Stimulated activated CD8-positive, alpha-beta memory T cell treated with anti-CD3 and anti-CD28 coated beads, Interleukin-12 subunit alpha, Interleukin-12 subunit beta, amount 100 ng/mL, for 24 hours (primary cell): ENCODE data around the gene ZNF536.

ENCODE experiments used
- DNase-seq: peaks from one replicate; pipeline ENCODE4 v3.0.0-alpha.2; 2020; ENCODE audit errors: extremely low read depth

The ZNF536 gene

GRCh38 chr19:30529876-30530275 lies 157.7 kb downstream of the ZNF536 start:
- no peak for DNase-seq

GRCh38 chr19:30530751-30531150 lies 158.6 kb downstream of the ZNF536 start:
- DNase-seq: no peak

DNA sequence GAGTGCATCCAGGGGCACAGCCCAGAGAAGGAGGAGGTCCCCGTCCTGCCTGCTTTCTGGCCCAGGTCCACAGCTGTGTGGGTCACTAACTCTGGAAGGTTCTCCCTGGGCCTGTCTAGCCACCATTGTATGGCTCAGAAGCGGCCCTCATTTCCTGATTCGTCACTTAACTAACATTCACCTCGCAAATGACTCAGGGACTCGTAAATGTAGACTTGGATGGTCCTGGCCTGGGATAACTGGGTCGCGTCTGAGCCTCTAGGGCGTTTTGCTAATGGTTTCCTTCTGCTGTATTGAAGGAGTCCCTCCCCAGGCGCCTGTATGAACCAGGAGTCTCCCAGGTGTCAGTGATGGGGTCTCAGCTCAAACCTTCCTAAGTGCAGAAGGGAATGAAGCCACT lies 162.8 kb downstream of the ZNF536 start:
- no peak for DNase-seq

- DNase-seq: no peak
These were observed 164.8 kb downstream of the ZNF536 start for GRCh38 chr19:30536975-30537374.

GRCh38 chr19:30539315-30539714 lies 167.1 kb downstream of the ZNF536 start:
- DNase-seq: no peak

- no peak for DNase-seq
These were observed 167.8 kb downstream of the ZNF536 start for GRCh38 chr19:30539981-30540380.

DNA sequence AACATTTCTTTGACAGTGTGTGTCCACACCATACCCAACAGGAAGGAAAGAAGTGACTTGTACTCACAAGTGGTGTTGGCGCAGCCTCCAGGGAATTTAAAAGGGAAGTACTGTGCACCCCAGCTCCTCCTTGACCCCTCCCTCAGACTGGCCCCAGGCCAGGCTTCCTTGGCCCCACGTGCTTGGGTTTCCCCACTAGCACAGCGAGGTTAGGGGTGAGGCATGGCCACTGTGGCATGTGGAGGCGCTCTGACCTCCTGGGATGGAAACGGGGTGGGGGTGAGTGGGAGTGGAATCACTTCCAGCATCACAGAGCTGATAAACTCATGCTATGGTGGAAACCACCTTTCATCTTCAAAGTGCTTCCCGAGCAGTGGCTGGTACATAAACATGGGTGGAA lies 168.6 kb downstream of the ZNF536 start:
- DNase-seq: no peak

DNA sequence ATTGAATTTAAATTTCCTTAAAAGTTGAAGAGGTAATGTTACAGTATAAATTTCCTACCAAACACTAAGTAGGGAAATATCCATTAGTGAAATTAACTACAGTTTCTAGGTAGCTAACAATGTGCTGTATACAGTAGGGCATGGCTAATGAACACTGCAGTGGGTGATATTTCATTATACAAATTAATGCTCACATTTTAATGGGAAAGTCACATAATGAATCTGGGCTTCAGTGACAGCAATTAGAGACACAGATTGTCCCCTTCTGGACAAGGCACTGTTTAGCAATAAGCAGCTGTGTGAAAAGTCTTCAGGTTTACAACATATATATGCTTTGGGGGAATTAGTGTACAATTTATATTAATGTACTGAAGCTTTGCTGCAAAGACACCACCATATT lies 169.4 kb downstream of the ZNF536 start:
- no peak for DNase-seq

DNA sequence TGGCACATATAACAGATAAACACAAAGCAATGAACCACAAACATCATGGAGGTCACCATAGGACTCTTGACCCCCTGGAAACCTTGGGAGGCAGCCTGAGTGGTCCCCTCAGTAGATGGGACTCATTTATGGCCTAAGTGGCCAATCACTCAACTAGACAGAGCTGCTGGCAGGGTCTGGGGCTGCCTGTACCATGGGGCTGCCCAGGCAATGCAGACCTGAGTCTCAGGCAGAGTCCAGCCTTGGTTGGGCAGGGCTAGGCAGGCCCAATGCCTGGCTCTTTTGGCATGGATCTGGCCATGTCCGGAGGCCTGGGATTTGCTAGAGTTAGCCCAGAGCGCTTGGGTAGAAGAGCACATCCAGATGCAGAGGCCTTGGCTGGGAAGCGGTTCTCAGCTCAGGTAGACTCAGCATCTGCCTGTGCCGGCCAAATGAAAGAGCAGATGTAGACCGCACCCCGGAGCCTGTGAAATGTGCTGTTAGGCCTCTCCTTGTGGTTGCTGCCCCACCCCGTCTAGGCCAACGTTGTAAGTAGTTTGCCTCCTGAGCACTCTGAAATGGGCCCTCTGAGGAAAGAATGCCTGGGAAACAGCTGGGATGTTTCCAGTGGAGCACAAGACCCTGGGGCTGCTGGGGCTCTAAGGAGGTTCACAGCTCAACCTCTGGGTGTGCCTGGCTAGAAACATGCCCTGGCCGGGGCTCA lies 171.2 kb downstream of the ZNF536 start:
- DNase-seq: no peak

- DNase-seq: no peak
These were observed 173.6 kb downstream of the ZNF536 start for GRCh38 chr19:30545752-30546151.

GRCh38 chr19:30546332-30546731 lies 174.1 kb downstream of the ZNF536 start:
- DNase-seq: no peak

DNA sequence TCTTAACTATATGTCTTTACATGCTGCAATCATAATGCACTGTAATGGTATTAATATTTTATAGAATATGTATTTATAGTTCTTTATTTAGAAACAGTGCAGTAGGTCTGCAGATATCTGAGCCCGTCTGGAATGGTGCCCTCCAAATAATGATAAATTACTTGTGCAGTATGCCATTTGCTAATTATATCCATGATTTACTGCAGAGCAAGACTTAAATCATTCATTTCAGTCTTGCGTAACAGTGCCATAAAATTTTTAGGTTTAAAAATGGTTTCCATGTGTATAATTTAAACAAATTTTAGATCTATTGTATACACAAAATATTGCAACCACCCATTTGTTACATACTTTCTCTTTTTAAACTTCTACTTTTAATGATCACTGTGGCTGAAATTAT lies 175.1 kb downstream of the ZNF536 start:
- no peak for DNase-seq

- DNase-seq: no peak
These were observed 177.0 kb downstream of the ZNF536 start for GRCh38 chr19:30549151-30549550.

DNA sequence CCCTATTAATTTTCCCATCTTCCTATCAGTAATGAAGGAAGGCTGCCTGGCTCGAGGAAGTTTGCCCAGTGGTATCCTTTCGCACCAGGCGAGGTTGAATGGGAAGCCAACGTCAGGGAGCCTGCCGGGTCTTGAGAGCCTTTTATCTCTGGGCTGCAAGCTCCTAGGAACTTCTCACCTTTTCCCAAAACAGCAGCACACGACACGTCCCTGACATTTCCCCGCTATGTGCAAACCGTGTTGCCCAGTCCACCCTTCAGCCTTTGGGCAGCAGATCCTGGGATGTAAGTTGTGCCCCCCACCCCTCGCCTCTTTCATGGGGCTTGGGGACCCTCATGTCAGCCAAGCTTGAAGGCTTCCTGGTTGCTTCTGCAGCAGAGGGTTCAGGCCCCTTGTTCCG lies 179.1 kb downstream of the ZNF536 start:
- DNase-seq: no peak

DNA sequence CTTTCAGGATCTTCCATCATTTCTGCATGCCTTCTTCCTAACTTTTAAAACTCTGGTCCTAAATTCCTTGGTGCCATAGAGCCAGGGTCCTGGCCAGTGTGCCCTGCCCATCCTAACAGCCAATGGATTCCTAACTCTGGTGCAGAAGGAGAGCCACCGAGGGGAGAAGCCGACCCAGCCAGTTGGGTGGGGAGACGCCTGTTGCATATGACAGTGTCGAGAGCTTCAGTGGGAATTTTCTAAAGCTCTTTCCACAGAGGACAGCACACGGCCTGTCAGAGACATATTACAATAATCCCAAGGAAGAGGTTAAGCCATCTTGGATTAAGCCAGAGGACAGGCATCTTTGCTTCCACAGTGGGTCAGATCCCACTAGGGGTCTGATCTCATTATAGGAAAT lies 180.4 kb downstream of the ZNF536 start:
- no peak for DNase-seq

- DNase-seq: no peak
These were observed 183.0 kb downstream of the ZNF536 start for GRCh38 chr19:30555075-30555790.

- no peak for DNase-seq
These were observed 183.6 kb downstream of the ZNF536 start for GRCh38 chr19:30555791-30556110.

GRCh38 chr19:30556230-30556711 lies 184.1 kb downstream of the ZNF536 start:
- DNase-seq: no peak

DNA sequence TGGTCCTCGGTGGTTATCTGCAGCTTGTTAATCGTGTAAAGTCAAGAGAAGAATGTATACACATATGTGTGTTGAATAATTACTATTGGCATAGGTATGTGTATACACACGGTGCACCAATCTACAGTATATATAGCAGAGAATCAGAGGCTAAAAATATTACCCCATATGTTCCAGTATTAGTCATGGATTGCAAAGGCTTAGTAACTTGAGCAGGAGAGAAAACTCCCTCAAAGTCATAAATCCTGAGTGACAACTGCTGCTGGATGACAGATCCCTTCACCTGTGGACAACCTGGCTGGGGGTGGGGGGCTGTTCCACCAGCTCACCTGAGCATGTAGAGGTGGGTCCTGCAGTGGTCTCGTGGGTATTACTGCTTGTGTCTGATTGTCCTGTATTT lies 185.0 kb downstream of the ZNF536 start:
- DNase-seq: no peak

DNA sequence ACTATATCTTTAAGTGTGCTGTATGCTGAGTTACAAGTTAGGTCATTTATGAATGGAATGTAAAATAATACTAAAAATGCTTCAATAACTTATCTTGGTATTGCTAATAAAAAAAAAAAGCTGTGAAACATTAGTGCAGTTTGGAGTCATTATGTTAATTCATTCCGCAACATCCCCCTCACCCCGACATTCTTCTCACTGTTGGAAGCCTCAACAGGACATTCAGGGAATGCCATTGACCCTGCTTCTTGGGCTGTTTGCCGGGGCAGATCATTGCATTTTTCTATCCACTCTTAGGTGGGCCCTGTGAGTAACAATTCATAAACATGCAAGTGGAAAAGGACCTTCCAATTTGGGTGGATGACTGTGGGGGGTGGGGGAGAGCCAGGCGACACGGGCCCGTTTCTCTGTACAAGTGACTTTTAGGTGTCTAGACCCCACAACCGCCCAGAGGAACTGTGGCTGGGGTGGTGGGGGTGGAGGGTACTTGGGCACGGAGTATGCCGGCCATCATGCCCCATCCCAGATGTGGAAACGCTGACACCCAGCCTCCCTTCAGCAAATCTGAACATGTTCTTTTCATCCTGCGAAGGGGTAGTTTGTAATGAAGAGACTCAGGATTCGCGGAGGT lies 185.9 kb downstream of the ZNF536 start:
- no peak for DNase-seq

DNA sequence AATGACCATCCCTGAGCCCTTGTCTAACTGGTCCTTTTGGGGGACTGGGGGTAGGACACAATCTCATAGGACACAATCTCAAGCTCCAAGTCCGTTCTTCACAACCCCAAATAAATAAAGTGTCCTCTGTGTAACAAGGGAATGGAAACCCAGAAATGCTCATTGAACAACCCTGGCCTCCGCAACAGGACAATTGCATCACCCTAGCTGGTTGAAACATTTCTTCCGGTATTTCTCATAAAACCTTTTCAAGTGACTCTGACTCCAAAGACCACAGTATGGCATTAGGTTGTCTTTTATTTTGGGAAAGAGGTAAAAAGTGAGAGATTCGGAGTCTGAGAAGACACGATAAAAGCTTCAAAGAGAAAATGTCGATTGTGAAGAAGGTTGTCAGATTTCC lies 186.6 kb downstream of the ZNF536 start:
- no peak for DNase-seq

DNA sequence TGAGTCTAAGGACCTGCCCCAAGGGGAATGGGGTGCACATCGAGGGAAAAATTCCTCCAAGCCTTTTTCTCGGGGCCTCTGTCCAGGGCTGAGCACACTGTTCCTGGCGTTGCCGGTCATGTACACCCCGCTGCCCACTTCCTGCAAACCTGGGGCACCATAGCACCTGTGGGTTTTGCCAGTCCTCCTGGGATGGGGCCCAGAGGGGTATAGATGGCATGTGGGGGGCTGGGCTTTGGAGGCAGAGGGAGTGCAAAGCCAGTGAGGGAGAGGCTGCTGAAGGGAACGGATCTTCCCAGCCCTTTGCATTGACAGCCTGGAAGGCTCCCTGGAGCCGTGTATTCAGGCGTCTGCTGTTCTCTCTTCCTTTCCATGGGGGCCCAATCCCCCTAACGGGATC lies 187.3 kb downstream of the ZNF536 start:
- no peak for DNase-seq

DNA sequence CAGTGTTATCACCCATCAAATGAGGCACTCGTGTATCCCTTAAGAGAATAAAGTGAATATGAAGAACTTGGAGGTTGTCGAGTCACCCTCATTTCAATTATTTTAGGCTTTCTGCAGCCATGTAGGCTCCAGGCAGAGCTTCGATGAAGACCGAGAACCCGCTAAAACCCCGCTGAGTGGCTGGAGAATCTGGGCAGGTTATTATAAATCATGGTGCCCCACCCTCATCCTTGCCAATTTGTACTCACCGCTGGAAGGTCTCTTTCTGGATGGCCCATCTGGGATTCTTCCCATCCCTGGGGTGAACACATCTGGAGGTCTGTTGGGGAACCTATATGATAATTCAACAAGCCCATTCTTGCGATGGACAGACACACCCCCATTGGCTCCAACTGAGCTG lies 190.8 kb downstream of the ZNF536 start:
- DNase-seq: no peak
